CD4-positive, alpha-beta T cell treated with Interferon gamma for 1 hour (primary cell): Measurements from ENCODE around the gene REEP6.
A peak's percentile ranks its signal among the peaks of the same experiment; 100 is the strongest.
"Not testable (repeated sequence)": the region's sequence is repeated elsewhere in the genome, so short reads cannot be mapped to it uniquely, and the experiment has no call there.

Experiments
- DNase-seq: peaks from one replicate; pipeline ENCODE4 v3.0.0-alpha.2; 2020

REEP6 gene

DNA sequence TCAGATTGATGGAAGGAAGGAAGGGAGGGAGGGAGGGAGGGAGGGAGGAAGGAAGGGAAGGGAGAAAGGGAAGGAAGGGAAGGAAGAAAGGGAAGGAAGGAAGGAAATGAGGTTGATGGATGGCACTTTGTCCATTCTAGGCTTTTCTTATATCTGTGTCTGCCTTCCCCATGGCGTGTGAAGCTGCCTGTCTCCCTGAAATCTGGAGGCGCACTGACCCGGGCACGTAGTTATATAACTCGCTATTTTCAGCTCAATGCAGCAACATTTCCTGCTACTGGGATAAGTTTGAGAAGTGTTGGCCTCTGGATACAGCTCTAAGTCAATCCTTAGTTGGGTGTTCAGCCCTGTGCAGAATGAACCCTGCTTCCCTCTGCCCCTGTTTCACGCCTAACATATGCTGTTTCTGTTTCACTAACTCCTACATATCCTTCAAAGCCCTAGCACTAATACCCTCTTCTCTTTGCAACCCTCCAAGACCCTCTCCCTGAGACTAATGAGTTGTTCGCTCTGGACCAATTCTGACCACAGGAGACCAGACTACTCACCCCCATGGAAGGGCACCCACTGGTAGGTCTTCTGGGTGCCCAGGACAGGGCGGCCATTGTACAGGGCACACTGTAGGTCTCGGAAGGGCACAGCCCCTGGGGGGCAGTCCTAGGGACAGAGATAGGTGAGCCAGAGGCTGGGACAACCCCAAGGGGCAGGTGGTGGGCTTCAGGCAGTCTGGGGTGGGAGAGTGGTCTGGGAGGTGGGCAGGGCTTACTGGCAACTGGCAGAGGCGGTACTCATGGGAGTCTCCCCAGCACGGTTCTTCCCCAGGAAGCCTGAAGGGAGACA is 18.8 kb downstream of the REEP6 start:
- DNase-seq: no peak

DNA sequence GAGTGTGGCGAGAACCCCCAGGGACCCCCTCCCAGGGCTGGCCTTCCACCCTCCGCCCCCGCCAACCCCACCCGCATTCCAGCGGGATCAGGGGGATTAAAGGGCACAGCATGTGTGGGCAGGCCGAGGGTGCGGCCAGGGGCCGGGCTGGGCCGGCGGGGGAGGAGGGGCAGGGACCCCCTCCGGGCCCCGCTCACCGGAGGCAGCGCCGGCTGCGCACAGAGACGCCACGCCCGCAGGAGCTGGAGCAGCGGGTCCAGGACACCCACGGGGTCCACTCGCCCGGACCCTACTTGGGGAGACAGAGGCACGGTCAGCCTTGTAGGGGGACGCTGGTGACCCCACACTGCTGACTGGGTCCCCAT is 19.4 kb downstream of the REEP6 start:
- no peak for DNase-seq

DNA sequence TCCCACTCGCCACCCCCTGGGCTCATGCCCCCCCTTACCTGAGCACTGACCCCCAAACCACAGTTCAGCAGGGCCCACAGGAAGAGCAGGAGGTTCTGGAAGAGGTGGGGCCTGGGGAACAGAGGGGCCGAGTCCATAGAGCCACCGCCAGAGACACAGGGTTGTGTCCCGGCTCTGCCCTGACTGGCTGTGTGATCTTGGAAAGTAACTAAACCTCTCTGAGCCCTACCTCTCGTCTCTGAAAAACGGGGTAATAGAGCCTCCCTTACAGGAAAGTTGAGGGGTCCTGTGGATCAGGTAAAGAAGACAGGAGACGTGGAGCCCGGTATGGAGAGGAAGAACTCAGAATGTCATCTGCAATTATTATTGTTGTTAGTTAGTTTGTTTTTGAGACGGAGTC is 19.8 kb downstream of the REEP6 start:
- DNase-seq: no peak

DNA sequence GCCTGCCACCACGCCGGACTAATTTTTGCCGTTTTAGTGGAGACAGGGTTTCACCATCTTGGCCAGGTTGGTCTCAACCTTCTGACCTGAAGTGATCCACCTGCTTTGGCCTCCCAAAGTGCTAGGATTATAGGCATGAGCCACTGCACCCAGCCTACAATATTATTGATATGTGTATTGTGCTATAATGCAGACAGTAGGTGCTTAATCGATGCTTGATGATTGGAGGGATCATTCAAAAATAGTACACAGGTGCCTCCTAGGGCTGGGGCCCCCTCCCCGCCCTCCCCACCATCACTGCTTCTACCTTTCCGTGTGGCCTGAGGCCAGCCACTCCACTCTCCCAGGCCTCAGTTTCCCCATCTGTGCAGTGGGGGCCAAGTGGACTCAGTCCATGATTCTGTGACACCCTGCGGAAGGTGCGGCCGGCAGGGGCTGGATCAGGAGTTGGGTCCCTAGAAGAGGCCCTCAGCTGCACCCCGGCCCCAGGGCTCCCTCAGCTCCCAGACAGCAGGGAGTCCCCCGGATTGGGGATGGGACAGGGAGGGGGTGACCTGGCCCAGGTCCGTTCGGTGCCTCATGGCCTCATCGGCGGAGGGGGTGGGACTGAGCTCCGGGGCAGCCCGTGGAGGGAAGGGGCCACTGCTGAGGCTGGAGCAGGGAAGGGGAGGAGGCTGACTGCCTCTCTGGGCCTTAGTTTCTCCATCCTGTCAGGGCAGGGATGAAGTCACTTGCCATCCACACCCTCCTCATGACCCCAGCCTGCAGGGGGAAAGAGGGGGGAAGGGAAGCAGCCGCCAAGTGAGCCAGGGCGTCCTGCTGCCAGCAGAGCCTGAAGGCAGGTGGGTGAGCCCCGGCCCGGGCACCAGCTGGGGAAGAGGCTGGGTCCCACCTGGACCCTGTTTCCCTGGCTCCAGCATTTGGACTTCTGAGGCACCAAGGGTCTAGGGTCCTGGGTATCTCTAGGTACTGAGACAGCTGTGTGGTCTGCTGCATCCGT is 20.6 kb downstream of the REEP6 start:
- no peak for DNase-seq

DNA sequence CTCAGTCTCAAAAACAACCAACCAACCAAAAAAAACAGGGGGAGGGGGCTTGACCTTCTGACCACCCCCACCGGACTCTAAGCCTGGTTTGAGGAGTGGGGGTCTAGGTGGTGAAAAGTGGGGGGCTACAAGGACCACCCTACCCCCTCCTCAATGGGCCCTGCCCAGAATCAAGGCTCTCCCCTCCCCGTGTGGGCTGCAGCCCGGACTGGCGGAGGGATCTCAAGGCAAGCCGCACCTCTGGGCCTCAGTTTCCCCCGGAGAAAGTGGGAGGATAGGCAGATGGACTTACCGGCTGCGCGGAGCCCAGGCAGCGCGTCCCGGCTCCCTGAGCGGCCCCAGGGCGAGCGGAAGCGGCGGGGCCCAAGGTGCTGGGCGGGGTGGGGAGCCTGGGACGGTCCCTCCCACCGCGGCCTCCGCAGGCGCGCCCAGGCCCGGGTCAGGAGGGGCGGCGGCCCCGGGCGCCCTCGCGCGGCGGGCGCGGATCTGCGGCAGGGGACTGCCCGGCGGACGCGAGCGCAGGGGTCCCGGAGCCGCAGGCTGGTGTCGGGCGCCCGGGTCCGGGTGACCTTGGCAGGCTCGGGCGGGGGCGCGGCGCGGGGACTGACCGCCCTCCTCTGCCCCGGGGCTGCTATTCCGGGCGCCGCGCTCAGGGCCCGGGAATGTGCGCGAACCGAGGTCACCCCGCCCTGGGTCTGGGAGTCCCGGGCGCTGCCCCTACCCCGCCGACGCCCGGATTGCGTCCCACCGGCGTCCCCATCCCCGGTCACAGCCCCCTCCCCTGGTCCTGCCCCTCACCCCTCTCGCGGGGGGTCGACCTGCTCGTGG is 21.9 kb downstream of the REEP6 start, which contains the start of gene ADAMTSL5:
TSS of gene ADAMTSL5 (minus strand) at position 349 of the 828 bp plus-strand sequence. CDS start 2,076 bp downstream, outside the sequence.
- DNase-seq: peak; percentile 47

DNA sequence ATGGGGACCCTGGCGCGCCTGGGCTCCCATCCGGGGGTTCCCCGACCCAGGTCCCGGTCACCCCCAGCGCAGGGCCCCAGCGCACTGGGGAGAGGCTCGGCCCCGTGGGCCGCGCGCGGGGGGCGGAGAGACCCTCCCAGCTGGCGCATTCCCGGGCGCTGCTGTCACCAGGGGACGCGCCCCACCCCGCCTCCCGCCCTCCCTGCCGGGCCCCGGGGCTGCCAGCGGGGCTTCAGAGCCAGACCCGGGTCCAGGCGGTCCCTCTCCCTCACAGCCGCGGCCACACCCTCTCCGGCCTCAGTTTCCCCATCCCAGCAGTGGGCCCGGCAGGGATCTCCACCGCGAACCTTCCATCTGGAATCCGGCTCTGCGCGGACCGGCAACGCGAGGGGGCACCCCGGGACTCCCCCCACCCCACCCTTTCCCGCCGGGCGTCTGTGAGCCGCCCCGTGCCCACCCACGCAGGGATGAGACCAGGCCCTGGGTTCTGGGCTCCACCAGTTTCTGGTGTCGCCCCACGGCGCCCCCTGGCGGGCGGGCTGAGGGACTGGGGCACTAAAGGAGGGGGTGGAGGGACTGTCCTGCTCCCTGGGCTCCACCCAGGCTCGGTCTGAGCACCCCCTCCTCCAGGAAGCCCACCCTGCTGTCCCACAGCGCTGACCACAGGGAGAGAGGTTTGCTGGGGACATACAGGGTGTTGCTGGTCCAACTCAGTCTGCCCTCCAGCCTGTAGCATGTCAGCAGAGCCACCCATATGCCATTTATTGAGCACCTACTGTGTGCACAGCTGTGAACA is 22.7 kb downstream of the REEP6 start:
- DNase-seq: peak; percentile 58

DNA sequence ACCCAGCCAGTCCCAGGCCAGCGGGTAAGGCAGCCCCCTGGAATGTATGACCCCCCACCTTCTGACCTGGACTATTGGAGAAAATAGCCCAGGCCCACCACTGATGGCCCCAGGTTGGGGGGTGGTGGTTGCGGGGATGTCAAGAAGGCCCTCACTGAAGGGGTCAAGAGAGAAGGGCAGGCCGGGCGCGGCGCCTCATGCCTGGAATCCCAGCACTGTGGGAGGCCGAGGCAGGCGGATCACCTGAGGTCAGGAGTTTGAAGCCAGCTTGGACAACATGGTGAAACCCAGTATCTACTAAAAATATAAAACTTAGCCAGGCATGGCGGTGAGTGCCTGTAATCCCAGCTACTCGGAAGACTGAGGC is 23.3 kb downstream of the REEP6 start:
- DNase-seq: no peak

DNA sequence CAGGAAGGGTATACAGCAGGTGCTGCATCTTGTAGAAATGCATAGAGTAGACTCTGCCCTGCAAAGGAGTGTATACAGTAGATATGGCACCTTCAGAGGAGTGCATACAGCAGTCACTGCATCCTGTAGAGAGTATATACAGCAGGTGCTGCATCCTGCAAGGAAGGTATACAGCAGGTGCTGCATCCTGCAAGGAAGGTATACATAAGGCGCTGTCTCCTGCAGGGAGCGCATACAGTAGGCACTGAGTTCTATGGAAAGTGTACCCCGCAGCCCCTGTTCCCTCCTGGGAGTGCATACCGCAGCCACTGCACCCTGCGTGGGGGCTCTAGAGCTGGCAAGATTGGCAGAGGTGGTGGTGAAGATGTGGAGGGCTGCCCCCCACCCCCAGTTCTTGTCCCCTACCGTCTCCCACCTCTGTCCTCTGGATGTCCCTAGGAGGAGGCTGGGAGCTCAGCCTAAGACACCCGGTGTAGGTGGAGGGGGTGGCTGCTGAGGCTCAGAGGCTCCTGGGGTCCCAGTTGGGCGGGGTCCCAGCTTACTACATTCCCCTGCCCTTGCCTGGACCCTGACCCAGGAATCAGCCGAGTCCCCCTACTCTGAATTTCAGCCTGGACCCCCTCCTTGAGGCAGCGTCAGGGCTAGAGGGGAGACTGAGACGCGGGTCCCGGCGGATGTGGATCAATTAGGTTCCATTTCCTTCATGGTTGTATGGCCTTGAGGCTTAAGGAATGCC is 24.2 kb downstream of the REEP6 start:
- DNase-seq: no peak

DNA sequence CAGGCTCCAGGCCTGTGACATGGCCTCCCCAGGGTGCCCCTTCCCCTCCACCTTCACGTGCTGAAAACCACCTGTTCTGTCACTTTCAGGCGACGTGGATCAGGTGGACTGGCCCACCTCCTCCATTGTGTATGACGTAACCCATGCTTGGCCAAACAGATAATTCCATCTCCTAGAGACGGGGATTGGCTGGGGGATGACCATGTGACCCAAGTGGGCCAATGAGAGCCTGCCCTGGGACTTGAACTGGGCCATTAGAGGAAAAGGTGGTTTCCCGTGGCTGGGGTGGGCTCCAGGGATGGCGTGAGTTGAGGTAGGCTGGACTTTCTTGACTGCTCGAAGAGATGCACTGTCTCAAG is 25.4 kb downstream of the REEP6 start:
- no peak for DNase-seq

DNA sequence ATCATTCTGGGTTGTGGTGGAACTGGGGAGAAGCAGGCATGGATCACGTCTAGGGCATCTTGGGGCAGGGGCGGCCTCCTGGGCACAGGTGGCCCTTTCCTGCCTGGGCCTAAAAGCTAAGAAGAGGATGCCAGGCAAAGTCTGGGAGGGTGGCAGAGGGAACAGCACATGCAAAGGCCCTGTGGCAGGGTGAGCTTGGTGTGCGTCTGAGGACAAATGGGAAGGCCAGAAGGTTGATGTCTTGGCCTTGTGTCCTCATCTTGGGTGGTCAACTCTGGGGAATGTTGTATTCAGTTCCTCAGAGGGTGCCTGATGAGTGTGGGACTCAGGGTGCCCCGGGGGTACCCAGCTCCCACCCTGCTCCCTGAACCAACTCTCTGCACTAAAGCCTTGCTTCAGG is 27.5 kb downstream of the REEP6 start:
- DNase-seq: no peak

DNA sequence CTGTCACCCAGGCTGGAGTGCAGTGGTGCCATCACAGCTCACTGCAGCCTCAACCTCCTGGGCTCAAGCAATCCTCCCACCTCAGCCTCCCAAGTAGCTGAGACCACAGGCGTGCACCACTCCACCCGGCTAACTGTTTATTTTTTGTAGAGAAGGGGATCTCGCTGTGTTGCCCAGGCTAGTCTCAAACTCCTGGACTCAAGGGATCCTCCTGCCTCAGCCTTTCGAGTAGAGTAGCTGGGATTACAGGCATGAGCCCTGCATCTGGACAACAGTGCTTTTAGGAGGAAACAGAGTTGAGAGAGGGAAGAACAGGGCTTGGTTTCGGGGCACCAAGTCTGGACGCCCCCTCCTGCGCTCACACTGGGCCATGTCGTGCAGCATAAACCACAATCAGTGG is 28.8 kb downstream of the REEP6 start:
- not testable (repeated sequence) for DNase-seq

DNA sequence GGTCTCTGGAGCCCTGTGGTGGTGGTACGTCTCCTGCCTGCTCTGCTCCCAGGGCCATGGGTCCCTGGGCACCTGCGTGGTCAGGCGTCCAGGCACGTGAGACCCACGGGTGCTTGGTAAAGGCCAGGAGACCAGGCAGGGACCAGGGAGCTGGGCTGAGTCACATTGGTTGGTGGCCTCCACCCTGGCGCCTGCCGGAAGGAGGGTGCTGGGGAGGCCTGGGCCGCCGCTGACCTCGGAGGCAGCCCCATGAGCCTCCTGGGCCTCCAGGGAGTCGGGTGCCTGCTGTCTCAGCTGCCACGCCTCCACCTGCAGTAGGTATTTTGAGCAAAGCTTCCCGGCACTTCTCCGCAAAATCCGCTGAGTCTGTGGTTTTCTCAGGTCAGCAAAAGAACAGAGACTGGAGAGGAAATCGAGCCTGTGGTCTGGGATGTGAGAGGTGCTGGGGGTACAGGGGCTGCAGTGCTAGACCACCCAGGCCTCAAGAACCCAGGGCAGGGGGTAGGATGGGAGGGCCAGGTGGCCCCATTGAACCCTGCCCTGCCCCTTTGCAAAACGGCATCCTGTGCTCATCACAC is 29.3 kb downstream of the REEP6 start:
- DNase-seq: no peak

DNA sequence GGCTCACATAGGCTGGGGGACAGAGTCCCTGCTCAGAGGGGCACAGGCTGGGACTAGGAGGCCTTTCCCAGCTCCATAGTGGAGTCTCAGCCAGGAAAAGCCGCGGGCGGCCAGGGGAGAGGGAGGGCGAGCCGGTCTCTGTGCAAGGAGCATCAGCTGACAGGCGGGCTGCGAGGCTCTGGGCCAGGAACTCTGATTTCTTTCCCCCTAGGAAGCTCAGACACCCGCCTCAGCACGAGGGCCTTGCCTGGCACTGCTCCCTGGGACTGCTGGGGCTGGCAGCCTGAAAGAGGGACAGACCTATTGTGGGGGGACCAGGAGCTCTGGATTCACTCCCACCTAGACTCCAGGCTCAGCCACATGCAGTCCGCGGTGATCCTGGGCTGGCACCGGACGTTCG is 30.7 kb downstream of the REEP6 start:
- no peak for DNase-seq

DNA sequence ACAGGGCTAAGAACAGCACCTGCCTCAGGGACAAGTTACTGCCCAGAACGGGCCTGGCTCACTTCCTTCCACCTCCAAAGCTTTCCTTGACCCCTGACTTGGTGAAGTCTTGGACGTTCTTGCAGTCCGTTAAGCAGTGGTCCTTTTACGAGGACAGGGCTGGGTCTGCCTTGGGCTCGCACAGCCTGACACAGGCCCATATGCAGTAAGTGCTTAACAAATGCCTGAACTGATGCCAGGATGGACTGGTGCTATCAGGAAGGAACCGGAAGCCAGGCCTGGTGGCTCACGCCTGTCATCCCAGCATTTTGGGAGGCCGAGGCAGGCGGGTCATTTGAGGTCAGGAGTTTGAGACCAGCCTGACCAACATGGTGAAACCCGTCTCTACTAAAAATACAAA is 31.1 kb downstream of the REEP6 start:
- no peak for DNase-seq

DNA sequence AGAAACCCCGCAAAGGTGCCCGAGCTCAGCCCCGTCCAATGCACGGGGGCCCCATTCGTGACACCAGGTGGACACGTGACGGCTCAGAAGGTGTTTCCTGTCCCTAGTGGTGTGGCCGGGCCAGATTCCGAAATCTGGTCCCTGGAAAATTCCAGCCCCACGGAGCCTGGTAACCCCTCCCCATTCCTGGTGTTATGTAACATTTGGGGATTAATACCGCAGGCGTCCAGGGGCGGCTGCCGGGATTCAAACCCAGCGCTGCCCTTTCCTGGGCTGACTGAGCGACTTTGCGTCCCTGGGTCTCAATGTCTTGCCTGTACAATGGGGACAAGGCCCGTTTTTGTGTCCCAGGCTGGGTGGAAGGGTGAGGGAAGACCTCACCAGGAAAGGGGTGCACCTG is 31.9 kb downstream of the REEP6 start:
- no peak for DNase-seq

DNA sequence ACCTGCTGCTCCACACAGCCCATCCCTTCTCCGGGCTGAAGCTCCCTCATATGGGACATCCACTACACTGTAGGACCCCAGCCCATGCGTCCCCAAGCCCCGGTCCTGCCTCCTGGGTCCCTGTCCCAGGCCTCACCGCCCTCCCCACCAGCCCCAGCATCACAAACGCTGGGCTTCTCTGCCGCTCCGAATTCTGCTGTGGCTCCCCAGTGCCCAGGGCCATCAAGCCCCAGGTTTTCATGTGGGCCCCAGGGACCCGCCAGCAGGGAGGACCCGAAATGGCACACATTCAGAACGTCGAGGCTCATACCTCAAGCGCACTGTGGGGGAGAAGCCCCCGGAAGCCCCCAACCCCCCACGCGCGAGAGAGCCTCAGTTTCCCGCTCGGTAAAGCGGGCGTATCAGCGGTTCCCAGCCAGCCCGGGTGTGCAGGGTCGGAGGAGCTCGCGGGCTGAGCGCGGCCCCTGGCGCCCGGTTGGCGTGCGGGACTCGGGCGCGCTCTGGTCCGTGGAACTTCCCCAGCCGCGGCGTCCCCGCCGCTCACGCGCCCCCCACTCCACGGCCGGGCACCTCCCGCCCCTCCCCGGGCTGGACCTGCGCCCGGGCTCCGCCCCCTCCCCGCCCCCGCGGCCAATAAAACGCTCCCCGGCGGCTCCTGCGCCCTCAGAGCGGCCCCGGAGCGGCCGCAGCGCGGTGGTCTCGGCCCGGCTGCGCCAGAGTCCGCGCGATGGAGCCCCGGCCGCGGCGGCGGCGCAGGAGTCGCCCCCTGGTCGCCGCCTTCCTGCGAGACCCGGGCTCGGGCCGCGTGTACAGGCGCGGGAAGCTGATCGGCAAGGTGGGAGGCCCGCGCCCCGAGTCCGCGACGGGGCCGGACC is 32.7 kb downstream of the REEP6 start, which contains the start of gene PLK5:
TSS of gene PLK5 (plus strand) at position 666 of the 875 bp plus-strand sequence. CDS start 2,920 bp downstream, outside the sequence.
- DNase-seq: no peak

DNA sequence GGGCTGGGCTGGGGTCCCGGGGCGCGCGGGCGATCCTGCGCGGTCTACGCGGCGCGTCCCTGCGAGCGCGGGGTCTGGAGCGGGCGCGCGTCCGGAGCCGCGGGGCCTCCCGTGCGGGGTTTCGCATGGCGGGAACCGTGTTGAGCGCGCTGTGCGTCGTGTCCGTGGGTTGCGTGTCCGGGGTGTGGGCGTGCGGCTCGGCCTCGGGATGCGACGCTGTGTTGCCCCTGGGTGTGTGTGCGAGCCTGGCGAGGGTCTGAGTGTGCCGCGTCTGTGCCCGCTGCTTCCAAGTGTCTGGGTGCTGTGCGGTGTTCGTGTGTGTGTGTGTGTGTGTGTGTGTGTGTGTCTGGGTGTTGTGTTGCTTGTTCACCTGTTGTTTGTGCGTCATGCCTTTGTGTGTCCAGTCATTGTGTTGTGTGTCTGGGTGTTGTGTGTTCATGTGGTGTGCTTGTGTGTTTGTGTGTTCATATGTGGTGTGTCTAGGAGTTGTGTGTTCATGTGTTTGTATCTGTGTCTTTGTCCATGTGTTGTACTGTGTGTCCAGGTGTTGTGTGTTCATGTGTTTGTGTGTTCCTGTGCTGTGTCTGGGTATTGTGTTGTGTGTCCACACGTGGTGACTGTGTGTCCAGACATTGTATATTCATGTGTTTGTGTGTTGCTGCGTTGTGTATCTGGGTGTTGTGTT is 33.4 kb downstream of the REEP6 start:
- DNase-seq: no peak

DNA sequence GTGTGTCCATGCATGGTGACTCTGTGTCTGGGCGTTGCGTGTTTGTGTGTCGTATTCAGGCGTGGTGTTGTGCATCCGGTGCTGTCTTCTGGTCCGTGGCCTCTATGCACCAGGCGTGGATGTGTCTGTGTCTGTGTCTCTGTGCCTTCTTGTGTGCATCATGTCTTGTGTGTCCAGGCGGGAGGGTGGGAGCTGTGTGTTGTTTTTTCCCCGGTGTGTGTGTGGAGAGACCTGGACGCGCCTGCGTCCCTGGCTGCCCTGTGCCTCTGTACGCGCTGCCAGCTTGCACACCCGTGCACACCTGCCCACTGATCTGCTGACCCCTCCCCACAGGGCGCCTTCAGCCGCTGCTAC is 34.0 kb downstream of the REEP6 start:
- DNase-seq: no peak

DNA sequence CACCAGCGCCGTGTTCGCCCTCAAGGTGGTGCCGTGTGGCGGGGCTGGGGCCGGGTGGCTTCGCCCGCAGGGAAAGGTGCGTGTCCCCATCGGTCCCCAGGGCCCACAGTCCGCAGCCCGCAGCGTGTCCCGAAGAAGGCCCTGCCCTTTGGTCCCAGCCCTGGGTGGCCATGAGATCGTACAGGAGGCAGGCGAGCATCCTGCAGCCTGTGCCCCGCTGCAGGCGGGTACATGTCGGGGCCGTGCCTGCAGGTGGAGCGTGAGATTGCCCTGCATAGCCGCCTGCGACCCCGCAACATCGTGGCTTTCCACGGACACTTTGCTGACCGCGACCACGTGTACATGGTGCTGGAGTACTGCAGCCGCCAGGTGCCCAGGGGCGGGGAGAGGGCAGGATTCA is 34.4 kb downstream of the REEP6 start:
- no peak for DNase-seq
